Measurements from ENCODE around the gene ZNF280A.

ZNF280A gene

GRCh38 chr22:22520020-22520656 is at the start of gene ZNF280A:
Gene ZNF280A, minus strand, starts transcription at chr22:22520270. Its CDS starts 4,640 bp downstream, at chr22:22515630.
- DNase-seq = no peak

- no peak for DNase-seq
Observed at GRCh38 chr22:22569218-22569617, 49.1 kb upstream of the ZNF280A start.

GRCh38 chr22:22565981-22566380 is 45.9 kb upstream of the ZNF280A start:
- DNase-seq = no peak

- peak; percentile 90 for DNase-seq
Observed at GRCh38 chr22:22558972-22559603, 39.0 kb upstream of the ZNF280A start, which contains the start of gene PRAME. Gene PRAME, minus strand, starts transcription at chr22:22559265. Its CDS starts 2,433 bp downstream, at chr22:22556832.

- DNase-seq = no peak
Observed at GRCh38 chr22:22558071-22558971, 38.3 kb upstream of the ZNF280A start.

GRCh38 chr22:22556995-22557925 is 37.2 kb upstream of the ZNF280A start:
- DNase-seq = no peak

GRCh38 chr22:22556578-22556977 is 36.5 kb upstream of the ZNF280A start:
- no peak for DNase-seq

GRCh38 chr22:22555596-22555995 is 35.5 kb upstream of the ZNF280A start:
- no peak for DNase-seq

- DNase-seq = no peak
Observed at GRCh38 chr22:22554587-22555284, 34.7 kb upstream of the ZNF280A start.

GRCh38 chr22:22553735-22554586 is 33.9 kb upstream of the ZNF280A start:
- no peak for DNase-seq

- no peak for DNase-seq
Observed at GRCh38 chr22:22553141-22553540, 33.1 kb upstream of the ZNF280A start.

- DNase-seq = peak; percentile 36
Observed at GRCh38 chr22:22552630-22553029, 32.6 kb upstream of the ZNF280A start.

- DNase-seq = no peak
Observed at GRCh38 chr22:22550789-22551434, 30.8 kb upstream of the ZNF280A start.

- DNase-seq = no peak
Observed at GRCh38 chr22:22548910-22549309, 28.8 kb upstream of the ZNF280A start.

GRCh38 chr22:22548317-22548716 is 28.2 kb upstream of the ZNF280A start:
- DNase-seq = no peak

GRCh38 chr22:22547692-22548300 is 27.7 kb upstream of the ZNF280A start:
- peak; percentile 39 for DNase-seq

- DNase-seq = no peak
Observed at GRCh38 chr22:22547226-22547625, 27.2 kb upstream of the ZNF280A start.

- peak; percentile 71 for DNase-seq
Observed at GRCh38 chr22:22546490-22546889, 26.4 kb upstream of the ZNF280A start.

GRCh38 chr22:22545084-22545483 is 25.0 kb upstream of the ZNF280A start:
- DNase-seq = no peak
